Measurements from ENCODE around the gene RYR3. TPM values are rescaled to one million over a fixed set of nuclear protein-coding genes. Genes with fewer than 3 reads are reported as not detected.

The RYR3 gene
- total RNA-seq, 4 donors from 2014 or later, result 0.65 to 7.5 (median 2.6) TPM

- TF ChIP-seq, protein P1, sequence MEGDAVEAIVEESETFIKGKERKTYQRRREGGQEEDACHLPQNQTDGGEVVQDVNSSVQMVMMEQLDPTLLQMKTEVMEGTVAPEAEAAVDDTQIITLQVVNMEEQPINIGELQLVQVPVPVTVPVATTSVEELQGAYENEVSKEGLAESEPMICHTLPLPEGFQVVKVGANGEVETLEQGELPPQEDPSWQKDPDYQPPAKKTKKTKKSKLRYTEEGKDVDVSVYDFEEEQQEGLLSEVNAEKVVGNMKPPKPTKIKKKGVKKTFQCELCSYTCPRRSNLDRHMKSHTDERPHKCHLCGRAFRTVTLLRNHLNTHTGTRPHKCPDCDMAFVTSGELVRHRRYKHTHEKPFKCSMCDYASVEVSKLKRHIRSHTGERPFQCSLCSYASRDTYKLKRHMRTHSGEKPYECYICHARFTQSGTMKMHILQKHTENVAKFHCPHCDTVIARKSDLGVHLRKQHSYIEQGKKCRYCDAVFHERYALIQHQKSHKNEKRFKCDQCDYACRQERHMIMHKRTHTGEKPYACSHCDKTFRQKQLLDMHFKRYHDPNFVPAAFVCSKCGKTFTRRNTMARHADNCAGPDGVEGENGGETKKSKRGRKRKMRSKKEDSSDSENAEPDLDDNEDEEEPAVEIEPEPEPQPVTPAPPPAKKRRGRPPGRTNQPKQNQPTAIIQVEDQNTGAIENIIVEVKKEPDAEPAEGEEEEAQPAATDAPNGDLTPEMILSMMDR (IDR thresholded peaks at IDR 0.05), result no peak
- ATAC-seq (ENCODE audit: low FRiP score) (no peak), DNase-seq (ENCODE audit: low spot score) (no peak)
Observed at GRCh38 chr15:33442449-33442848, 131.7 kb downstream of the RYR3 start.

DNA sequence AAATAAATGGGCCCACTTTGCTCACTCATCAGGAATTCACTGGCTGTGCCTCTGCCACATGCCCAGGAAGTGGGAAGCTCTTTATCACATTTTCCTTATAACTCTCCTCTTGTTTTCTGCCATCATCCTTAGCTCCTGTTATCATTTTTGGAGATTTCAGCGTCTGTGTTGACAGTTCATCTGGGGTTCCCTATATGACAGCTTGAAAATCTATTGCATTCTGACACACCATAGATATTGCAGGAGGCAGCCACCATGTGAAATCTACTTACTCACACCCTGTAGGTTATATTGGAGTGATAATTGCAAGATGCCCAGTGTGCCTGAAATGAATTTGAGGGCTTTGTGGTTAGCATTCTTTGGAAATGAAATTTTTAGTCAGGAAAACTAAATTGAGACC lies 132.9 kb downstream of the RYR3 start:
- TF ChIP-seq, protein P1 (IDR thresholded peaks at IDR 0.05), result no peak
- DNase-seq (ENCODE audit: low spot score) (no peak), ATAC-seq (ENCODE audit: low FRiP score) (no peak)

- TF ChIP-seq, protein P1 (IDR thresholded peaks at IDR 0.05), result no peak
- ATAC-seq (ENCODE audit: low FRiP score) (no peak), DNase-seq (ENCODE audit: low spot score) (no peak)
Observed at GRCh38 chr15:33445984-33446383, 135.2 kb downstream of the RYR3 start.

GRCh38 chr15:33448151-33448550 lies 137.4 kb downstream of the RYR3 start:
- no peak for ATAC-seq (ENCODE audit: low FRiP score)
- TF ChIP-seq, protein P1 (IDR thresholded peaks at IDR 0.05), result no peak
- no peak for DNase-seq (ENCODE audit: low spot score)

GRCh38 chr15:33448961-33449606 lies 138.3 kb downstream of the RYR3 start:
- TF ChIP-seq, protein P1 (IDR thresholded peaks at IDR 0.05), result no peak
- ATAC-seq (ENCODE audit: low FRiP score) (no peak), DNase-seq (ENCODE audit: low spot score) (no peak)

DNA sequence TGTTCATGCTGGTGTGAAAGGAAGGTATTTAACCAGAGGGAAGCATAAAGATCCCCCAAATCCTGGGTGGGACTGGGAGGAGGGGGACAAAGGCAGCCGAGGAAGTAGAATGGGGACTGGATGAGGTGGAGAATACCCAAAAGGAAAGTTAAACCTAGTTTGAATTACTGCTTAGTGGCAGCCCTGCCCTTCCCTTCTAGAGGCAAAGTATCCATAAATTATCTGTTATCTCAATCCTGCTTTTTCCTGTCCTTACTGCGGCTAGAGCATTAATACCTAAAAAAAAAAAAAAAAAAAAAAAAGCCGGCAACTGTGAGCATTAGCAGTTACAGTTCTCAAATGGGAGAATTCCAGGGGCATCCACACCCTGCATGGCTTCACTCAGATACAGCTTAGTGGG lies 139.0 kb downstream of the RYR3 start:
- TF ChIP-seq, protein P1 (IDR thresholded peaks at IDR 0.05), result no peak
- ATAC-seq (ENCODE audit: low FRiP score), result no peak
- no peak for DNase-seq (ENCODE audit: low spot score)

GRCh38 chr15:33451385-33451784 lies 140.6 kb downstream of the RYR3 start:
- TF ChIP-seq, protein P1 (IDR thresholded peaks at IDR 0.05), result no peak
- no peak for ATAC-seq (ENCODE audit: low FRiP score)
- DNase-seq (ENCODE audit: low spot score), result no peak
